Activated CD8-positive, alpha-beta memory T cell treated with anti-CD3 and anti-CD28 coated beads, Interleukin-2, amount 50 U/mL, for 48 hours (primary cell): Measurements from ENCODE around the gene C1orf174.

Experiments used
- DNase-seq: peaks from one replicate; pipeline ENCODE4 v3.0.0-alpha.2; 2020

The C1orf174 gene

DNA sequence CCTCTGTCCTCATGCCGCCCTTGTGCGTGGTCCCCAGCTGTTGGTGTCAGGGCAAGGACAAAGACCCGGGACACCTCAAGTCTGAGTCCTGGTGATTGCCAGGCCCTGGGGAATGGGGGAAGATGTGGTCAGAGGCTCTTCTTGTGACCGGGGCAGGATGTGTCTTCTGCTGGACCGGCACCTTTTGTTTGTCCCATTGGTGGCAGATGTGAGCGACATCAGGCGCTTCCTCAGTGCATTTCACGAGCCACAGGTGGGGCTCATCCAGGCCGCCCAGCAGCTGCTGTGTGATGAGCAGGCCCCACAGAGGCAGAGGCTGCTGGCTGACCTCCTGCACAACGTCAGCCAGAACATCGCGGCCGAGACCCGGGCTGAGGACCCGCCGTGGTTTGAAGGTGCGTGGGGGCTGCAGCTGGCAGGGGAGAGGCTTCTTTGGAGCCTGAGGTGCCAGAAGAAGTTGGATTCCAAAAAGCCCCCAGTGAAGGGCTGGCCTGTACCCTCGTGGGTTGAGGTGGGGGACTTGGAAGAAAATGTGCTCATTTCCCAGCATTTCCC lies 34.4 kb downstream of the C1orf174 start:
- DNase-seq, result no peak

DNA sequence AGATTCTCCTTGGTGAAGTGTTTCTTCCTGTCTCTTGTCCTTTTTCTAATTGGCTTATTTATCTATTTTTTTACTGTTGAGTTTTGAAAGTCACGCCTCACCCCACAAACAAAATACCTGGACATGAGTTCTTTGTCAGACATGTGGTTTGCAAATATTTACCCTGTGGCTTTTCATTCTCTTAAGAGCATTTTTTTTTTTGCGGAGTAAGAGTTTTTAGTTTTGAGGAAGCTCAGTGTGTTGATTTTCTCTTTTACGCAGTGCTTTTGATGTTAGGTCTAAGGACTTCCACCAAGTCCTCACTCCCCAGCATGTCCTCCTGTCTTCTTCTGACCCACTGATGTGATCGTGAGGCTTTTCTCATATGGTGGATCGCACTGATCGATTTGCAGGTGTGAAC lies 35.2 kb downstream of the C1orf174 start:
- DNase-seq, result no peak

DNA sequence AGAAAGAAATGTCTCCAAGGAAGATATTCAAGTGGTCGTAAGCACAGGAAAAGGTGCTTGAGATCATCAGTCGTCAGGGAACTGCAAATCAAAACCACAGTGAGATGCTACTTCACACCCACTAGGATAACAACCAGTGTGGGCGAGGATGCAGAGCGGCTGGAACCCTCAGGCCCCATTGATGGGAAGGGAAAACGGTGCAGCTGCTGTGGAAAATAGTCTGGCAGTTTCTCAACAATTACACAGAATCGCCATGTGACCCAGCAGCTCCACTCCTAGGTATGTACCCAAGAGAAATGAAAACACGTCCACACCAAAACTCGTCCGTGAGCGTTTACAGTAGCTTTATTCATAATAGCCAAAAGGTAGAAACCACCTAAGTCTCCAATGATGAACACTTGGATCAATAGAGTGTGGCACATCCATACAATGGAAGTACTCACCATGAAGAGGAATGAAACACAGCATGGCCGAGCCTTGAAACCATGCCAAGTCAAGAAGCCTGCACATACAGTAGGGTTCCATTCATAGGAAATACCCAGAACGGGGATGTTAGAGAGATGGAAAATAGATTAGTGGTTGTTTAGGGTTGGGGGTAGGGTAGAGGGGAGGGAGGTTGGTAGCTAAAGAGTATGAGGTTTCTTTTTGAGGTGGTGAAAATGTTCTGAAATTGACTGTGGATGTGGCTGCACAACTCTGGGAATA lies 36.7 kb downstream of the C1orf174 start:
- DNase-seq, result no peak

DNA sequence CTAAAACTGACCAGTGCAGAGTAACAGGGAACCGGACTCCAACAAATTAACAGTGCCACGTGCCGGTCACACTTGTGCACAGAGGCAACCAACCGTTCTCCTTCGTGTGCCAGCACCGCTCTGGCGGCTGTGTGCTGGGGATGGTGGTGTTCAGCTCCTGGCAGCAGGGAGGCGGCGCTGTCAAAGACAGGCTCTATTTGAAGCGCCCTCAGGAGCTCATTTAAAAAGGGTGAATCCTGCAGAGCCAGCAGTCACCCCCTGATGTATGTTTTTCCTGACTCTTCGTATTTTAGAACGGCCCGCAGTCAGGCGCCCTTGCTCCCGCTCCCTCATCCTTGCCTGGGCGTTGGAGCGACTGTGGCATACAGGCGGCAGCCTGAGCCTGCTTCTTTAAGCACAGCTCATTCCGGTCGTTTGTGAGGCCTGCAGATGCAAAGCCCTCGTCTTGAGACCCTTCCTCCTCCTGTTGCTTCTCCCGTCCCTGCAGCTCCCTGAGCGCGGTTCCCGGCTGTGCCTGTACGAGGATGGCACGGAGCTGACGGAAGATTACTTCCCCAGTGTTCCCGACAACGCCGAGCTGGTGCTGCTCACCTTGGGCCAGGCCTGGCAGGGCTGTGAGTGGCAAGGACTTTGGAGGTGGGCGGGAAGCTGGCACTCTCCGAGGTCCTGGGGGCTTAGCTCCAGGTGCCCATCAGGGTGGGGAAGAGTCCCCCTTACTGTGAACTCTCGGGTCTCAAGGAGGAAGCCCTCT lies 41.7 kb downstream of the C1orf174 start:
- DNase-seq, result peak; percentile 56

DNA sequence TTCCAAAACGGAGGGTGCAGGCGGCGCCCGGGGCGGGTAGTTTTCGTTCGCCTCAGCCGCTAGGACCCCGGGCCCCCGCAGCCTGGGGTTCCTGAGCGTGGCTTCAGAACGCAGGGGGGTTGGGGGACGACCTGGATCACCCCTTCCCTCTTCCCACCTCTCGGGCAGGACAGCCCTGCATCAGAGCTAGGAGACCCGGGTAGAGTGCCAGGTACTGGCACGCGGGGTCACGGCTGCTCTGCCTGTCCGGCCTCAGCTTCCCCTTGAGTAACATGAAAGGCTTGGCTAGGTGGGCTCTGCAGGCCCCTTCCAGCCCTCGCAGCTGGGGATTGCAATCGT lies 42.3 kb downstream of the C1orf174 start:
- DNase-seq, result no peak

DNA sequence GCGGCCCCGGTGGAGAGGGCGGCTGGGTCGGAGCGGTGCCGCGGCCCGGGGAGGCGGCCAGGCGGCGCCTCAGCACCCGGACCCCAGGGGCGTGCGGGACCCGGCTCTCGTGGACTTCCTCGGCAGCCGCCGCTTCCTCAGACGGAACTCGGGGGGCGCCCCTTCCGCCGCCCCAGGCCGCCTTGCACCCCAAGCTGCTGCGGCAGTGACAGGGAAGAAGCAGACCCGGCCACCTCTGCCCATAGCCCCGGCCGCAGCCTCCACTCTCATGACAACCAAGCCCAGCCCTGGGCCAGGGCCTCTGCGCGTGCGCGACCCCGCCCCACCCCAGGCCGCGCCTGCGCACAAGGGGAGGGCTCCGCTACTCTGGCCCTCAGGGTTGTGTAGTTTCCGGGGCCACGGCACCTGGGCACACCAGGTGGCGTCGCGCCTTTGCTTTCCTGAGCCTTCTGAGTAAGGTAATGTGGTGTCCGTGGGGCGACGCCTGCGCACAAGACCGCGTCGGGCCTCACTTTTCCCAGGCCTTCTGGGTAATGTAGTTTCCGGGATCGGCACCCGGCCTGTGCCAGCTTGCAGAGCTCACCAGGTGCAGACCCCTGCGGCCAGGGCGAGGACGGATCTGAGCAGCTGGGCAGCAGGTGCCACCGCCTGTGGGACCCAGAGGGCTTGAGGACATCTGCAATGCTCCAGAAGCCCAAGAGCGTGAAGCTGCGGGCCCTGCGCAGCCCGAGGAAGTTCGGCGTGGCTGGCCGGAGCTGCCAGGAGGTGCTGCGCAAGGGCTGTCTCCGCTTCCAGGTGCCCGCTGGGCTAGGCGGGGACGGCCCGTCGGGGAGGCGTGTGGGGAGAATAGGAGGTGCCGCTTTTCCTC lies 42.9 kb downstream of the C1orf174 start, which contains the start of the genes CEP104 and DFFB:
Gene CEP104 (minus strand): TSS at position 289 of the 868 bp plus-strand sequence. CDS start 4,804 bp downstream, outside the sequence.
Gene DFFB (plus strand): TSS at position 554 of the 868 bp plus-strand sequence. CDS start 128 bp downstream, at position 682.
- peak; percentile 98 for DNase-seq

DNA sequence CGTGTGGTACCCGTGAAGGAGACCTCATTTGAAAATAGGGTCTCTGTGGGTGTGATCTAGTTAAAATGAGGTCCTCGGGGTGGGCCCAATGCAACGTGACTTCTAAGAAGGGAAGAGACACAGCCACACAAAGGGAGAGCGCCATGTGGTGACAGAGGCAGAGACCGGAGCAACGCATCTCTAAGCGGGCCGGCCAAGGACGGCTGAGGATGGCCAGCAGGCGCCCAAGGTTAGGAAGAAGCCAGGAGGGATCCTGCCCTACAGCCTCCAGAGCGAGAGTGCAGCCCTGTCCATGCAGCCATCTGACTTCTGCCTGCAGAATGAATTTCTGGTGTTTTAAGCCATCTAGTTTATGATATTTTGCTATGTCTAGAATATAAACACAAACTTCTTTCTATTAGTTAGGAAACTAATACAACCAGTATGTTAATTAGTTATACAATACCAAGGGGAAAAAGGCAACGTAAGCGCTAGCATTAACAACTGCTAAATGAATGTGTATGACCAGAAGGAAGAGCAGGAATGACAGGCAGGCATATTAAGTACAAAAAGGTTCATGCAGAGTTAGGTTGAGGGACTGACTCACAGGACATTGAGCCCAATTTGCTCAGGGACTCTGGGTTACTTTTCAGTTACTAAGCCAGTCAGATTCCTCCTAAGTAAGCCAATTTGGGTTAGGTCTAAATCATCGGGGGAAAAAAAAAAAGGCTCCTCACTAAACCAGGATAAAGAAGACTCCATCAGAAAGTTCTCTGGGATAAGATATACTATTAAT lies 47.2 kb downstream of the C1orf174 start:
- DNase-seq, result no peak

DNA sequence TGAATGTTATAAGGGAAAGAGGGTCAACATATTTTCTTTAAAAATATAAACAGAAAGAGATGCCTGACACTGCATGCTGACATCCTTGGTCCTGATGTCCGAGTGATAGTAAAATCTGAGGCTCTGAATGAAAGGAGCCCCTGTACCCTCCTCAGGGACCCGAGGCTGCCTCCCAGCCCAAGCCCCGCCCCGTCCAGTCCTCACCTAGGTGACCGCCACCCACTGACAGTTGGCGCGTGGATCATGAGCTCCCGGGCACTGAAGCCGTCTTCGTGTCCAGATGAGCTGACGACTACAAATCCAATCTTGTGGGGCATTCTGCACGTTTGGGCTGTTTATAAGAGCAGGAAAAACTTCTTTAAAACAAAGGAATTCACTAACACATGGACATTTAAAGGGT lies 48.0 kb downstream of the C1orf174 start:
- no peak for DNase-seq

DNA sequence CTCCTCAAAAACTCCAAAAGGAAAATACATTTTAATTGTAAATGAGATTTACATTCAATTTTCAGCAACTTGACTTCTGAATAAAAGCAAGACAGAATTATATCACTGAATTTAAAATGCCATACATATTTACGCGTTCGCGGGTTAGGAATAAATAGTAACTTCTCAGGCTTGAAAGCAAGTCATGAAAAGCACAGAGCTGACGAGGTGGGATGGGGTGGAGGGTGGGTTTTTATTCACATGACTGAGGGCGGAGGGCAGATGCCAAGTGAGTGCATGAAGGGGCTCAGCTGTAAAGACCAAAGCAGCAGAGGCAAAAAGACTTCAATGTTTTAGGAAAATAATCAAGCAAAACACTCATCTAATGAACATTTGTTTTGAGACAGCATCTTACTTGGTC lies 48.8 kb downstream of the C1orf174 start:
- no peak for DNase-seq

DNA sequence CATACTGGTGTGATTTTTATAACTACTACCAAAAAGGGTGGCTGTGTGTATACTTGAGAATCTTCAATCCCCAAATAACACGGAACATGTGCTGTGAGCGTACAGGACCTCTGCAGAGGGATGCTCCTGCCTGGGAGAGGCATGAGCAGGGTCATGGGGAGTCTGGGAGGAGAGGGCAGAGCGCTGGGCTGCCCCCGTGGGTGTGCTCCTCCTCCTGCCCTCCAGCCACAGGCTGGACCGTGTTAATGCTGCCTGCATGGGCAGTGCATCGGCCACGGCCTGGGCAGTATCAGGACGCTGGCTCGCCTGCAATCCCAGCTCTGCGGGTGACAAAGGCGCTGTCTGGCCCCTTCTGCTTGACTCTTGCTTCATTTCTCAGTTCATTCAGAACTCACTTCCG lies 49.2 kb downstream of the C1orf174 start:
- no peak for DNase-seq

DNA sequence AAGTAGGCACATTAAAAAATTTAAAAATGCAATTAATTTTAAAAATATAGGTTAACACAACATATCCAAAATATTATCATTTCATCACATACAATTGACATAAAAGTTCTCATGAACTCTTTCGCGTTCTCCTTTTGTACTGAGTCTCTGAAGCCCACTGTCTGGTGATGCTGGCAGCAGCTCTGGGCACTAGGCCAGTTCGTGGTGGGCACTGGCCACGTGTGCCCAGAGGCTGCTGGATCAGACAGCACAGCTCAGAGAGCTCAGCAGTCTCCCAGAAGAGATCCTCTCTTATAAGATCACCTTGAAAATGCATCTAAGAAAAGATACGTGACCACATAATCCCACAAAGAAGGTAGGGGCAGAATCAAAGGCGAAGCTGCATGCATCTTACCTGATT lies 53.0 kb downstream of the C1orf174 start:
- no peak for DNase-seq

DNA sequence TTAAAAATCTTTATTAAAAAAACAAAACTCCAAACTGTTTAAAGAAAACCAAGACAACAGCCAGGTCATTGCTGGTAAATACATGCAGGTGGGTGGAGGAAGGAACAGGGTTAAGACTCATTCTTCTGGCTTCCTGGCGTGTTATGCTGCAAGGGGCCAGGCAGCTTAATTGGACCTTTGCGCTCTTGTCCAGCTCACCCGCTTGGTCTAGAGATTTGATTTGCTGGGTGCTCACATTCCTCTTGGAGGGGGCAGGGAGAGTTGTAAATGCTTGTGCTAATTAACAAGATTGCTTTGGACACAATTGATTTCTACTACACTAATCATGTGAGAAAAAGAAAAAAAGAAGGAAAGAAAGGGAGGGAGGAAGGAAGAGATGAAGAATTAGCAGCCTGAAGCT lies 53.5 kb downstream of the C1orf174 start:
- no peak for DNase-seq

DNA sequence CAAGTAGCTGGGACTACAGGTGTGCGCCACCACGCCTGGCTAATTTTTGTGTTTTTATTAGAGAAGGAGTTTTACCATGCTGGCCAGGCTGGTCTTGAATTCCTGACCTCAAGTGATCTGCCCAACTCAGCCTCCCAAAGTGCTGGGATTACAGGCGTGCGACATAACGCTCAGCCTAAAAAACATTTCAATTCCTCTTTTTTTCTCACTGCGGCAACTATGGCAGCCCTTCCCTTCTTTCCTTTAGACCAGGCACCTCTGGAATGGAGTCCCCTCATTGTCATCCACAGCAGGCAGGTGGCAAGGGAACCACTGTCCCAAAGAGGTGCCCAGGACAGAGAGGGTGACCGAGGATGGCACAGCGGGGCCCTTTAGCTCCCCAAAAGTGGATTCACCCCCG lies 57.2 kb downstream of the C1orf174 start:
- DNase-seq, result no peak

DNA sequence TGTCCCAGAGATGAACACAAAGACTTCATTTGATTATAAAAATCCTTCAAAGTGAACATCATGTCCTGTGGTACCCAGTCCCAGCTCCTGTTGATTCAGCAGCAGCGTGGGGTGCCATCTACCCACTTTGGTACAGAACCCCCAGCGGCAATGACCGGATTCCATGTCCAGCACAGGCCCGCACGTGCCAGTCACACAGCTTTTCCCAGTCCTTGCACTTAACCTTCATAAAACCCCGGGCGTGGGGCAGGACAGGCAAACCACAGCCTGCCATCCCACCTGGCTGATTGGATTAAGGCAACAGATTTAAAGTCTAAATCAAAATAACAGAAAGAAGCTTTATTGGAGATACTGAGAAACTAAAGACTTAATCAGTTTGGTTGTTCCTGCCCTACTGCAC lies 58.6 kb downstream of the C1orf174 start:
- no peak for DNase-seq
